HEK293 (cell line): ENCODE measurements around the gene AP2A1.

Source experiments
- CTCF ChIP-seq: fragments of 450-650 bp; formaldehyde crosslinking; IDR thresholded peaks from 2 replicates; pipeline ENCODE4 v1.5.1; 2016; ENCODE audit warnings: missing biosample characterization, missing genetic modification characterization
- KLF1 ChIP-seq: fragments of 450-650 bp; formaldehyde crosslinking; IDR thresholded peaks from 2 replicates; pipeline ENCODE4 v1.5.1; 2016; ENCODE audit warnings: missing biosample characterization, missing genetic modification characterization
- KLF7 ChIP-seq: fragments of 450-650 bp; formaldehyde crosslinking; IDR thresholded peaks from 2 replicates; pipeline ENCODE4 v1.5.1; 2016; ENCODE audit warnings: missing biosample characterization, missing genetic modification characterization, borderline replicate concordance
- REPIN1 ChIP-seq: fragments of 450-650 bp; formaldehyde crosslinking; IDR thresholded peaks from 2 replicates; pipeline ENCODE4 v1.5.1; 2017; ENCODE audit warnings: missing biosample characterization, missing genetic modification characterization, low read depth
- TSHZ1 ChIP-seq: fragments of 450-650 bp; formaldehyde crosslinking; IDR thresholded peaks from 2 replicates; pipeline ENCODE4 v1.5.1; 2016; ENCODE audit warnings: missing biosample characterization, missing genetic modification characterization, borderline replicate concordance
- YY2 ChIP-seq: fragments of 450-650 bp; formaldehyde crosslinking; IDR thresholded peaks from 2 replicates; pipeline ENCODE4 v1.5.1; 2016; ENCODE audit warnings: missing biosample characterization, missing genetic modification characterization
- ZBTB21 ChIP-seq: fragments of 450-650 bp; formaldehyde crosslinking; IDR thresholded peaks from 2 replicates; pipeline ENCODE4 v1.5.1; 2017; ENCODE audit warnings: missing biosample characterization, missing genetic modification characterization
- ZNF112 ChIP-seq: fragments of 450-650 bp; formaldehyde crosslinking; IDR thresholded peaks from 2 replicates; pipeline ENCODE4 v1.5.0; 2017; ENCODE audit warnings: missing biosample characterization, missing genetic modification characterization
- ZNF510 ChIP-seq: fragments of 450-650 bp; formaldehyde crosslinking; IDR thresholded peaks from 2 replicates; pipeline ENCODE4 v1.5.1; 2018; ENCODE audit warnings: mild to moderate bottlenecking, missing genetic modification characterization, missing biosample characterization; ENCODE audit not compliant: insufficient replicate concordance
- ZNF777 ChIP-seq: fragments of 450-650 bp; formaldehyde crosslinking; IDR thresholded peaks from 2 replicates; pipeline ENCODE4 v1.5.1; 2017; ENCODE audit warnings: missing biosample characterization, missing genetic modification characterization, borderline replicate concordance
- ZSCAN30 ChIP-seq: fragments of 450-650 bp; IDR thresholded peaks from 2 replicates; pipeline ENCODE4 v1.5.1; 2018; ENCODE audit warnings: missing biosample characterization, mild to moderate bottlenecking, missing genetic modification characterization, moderate library complexity

DNA sequence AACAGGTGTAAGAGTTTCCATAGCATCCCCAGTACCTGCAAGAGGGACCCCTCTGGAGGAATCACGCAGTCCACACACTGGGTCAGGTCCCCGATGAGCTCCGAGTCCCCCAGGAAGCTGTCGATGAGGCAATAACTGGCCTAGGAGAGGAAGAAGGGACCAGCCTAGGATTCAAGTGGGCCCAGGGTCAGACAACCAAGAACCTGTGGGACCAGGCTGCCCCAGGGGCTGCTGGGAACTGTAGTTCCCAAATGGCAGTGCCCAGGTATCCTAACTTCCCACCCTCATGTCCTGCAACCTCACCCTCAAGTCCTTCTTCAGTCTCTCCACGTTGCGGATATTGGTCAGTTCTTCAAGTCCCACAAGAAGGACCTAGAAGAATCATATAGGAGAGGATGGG, 44.5 kb downstream of the AP2A1 start:
- TF ChIP-seq TSHZ1 (tag by site-specific recombination): no peak
- TF ChIP-seq YY2 (tag by site-specific recombination): no peak
- no peak for TF ChIP-seq CTCF (tag by site-specific recombination)
- no peak for TF ChIP-seq ZBTB21 (tag by site-specific recombination)
- TF ChIP-seq KLF7 (tag by site-specific recombination): no peak
- no peak for TF ChIP-seq ZSCAN30 (tag by site-specific recombination)
- no peak for TF ChIP-seq REPIN1 (tag by site-specific recombination)
- TF ChIP-seq ZNF112 (tag by site-specific recombination): no peak
- no peak for TF ChIP-seq ZNF510
- TF ChIP-seq KLF1: no peak
- TF ChIP-seq ZNF777 (tag by site-specific recombination): no peak
